Keratinocyte (primary cell): Measurements from ENCODE around the gene CRLF2.

ENCODE experiments used
- CTCF ChIP-seq, 3 experiments: IDR thresholded peaks in 1 of 3; conservative IDR thresholded peaks in 1 of 3; optimal IDR thresholded peaks in 1 of 3; 2 replicates in 2 of 3; 3 replicates in 1 of 3; pipeline versions ENCODE3 to v1.5.1; 2011; ENCODE audit warnings: low read length in 3 of 3, mild to moderate bottlenecking in 3 of 3, moderate library complexity in 2 of 3, control low read depth in 1 of 3, inconsistent platforms in 1 of 3; ENCODE audit not compliant: insufficient read depth in 2 of 3; ENCODE audit errors: extremely low read depth in 1 of 3
- EZH2 ChIP-seq: IDR thresholded peaks from one replicate; pipeline ENCODE4 v1.6.1; 2012; ENCODE audit warnings: inconsistent platforms, mild to moderate bottlenecking, low read length, moderate library complexity

- no peak for TF ChIP-seq CTCF (optimal IDR thresholded peaks at IDR 0.05 in 1 of 3, IDR thresholded peaks at IDR 0.05 in 1 of 3, conservative IDR thresholded peaks at IDR 0.05 in 1 of 3; ENCODE audit: extremely low read depth in 1 of 3, insufficient read depth in 2 of 3, low read length in 3 of 3)
- TF ChIP-seq EZH2: no peak
Measured at GRCh38 chrX:1223242-1223600, 10.8 kb upstream of the CRLF2 start.
